ENCODE data around the gene NFATC2.
"Not testable (repeated sequence)": the region's sequence is repeated elsewhere in the genome, so short reads cannot be mapped to it uniquely, and the experiment has no call there.

NFATC2 gene

DNA sequence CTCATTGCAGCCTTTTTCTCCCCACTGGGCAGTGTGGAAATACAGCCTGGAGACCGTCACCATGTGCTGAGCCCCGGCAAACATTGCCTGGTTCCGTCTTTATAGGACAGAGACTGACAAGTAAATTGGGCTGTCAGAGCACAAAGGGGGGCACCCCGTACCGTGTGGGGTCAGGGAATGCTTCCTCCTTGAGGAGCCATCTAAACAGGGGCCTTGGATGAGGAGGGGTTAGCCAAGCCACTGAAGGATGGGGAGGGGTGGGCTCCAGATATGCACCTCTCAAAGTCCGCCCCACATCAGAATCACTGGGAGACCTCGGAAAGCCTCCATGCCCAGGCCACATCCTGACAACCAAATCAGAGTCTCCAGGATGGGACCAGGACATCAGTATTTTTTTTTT lies 73.9 kb downstream of the NFATC2 start:
- CTCF ChIA-PET: no interaction called here
- no peak for DNase-seq (ENCODE audit: extremely low spot score)
- no peak for TF ChIP-seq BHLHE40 (IDR thresholded peaks at IDR 0.05; ENCODE audit: borderline replicate concordance)
- TF ChIP-seq HDGF (IDR thresholded peaks at IDR 0.05; ENCODE audit: borderline replicate concordance): no peak
- POLR2A ChIA-PET: no interaction called here

DNA sequence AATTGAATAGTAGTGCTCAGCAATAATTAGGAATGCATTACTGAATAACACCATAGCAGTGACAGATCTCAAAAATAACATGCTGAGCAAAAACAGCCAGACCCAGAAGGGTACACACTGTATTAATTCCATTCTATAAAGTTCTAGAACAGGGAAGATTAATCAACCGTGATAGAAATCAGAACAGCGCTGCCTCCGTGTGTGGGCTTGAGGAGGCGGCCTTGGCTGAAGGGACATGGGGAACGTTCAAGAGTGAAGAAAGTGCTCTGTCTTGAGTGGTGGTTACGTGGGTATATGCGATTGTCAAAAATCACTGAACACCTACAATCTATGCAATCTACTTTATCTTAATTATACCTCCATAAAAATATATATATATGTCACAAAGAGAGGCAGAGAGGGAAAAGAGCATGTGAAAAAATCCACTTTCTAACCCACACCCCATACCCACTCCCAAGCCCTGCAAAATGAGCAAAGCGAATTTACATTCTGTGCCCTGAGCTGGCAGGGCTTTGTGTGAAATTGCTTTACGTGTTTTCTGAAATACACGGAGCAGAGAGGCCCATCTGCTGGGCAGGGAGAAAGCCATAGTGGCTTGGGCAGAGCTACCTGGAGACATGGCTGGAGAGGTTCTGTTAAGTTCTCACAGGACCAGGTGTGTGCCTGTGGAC lies 74.4 kb downstream of the NFATC2 start:
- ChIA-PET POLR2A (no interaction called here), CTCF (no interaction called here)
- DNase-seq (ENCODE audit: extremely low spot score): no peak
- no peak for TF ChIP-seq ELF4 (IDR thresholded peaks at IDR 0.05)
- no peak for TF ChIP-seq LEF1 (IDR thresholded peaks at IDR 0.05; ENCODE audit: borderline replicate concordance)
- no peak for TF ChIP-seq L3MBTL2 (conservative IDR thresholded peaks at IDR 0.05)
- no peak for TF ChIP-seq HDGF (IDR thresholded peaks at IDR 0.05; ENCODE audit: borderline replicate concordance)
- TF ChIP-seq ARNT (IDR thresholded peaks at IDR 0.05): no peak
- no peak for TF ChIP-seq PKNOX1 (IDR thresholded peaks at IDR 0.05)

DNA sequence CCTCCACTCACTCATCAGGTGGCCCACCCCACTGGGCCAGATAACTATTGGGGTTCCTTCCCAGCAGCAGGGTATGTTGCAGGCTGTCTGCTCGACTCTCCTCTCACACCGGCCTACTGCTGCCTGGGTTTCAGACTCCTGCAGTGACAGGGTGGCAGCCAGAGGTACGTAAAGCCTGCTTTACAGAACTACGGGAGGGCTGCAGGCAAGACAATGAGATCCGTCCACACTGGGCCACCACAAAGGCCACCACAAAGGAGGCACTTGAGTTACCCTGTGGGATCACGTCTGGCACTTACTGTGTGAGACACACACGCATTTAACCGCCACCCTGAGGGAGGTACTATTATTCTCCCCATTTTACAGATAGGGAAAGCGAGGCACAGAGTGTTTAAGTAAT lies 78.5 kb downstream of the NFATC2 start:
- ChIA-PET CTCF (no interaction called here), POLR2A (no interaction called here)
- TF ChIP-seq FOXA1 (IDR thresholded peaks at IDR 0.05) (no peak), FOXM1 (IDR thresholded peaks at IDR 0.05; ENCODE audit: borderline replicate concordance) (no peak)
- no peak for DNase-seq (ENCODE audit: extremely low spot score)

- ChIA-PET POLR2A (no interaction called here), CTCF (interaction anchor here (0.6 kb wide), 1 partner anchor 174 kb away, joined by 4 read pairs; no protein-coding TSS in a partner anchor)
- DNase-seq (ENCODE audit: extremely low spot score): no peak
- TF ChIP-seq FOXK2 (IDR thresholded peaks at IDR 0.05) (no peak), L3MBTL2 (conservative IDR thresholded peaks at IDR 0.05) (no peak), CTBP1 (IDR thresholded peaks at IDR 0.05; ENCODE audit: borderline replicate concordance) (no peak), ARNT (IDR thresholded peaks at IDR 0.05) (no peak), ELF4 (IDR thresholded peaks at IDR 0.05) (no peak), NFRKB (IDR thresholded peaks at IDR 0.05) (no peak), HDGF (IDR thresholded peaks at IDR 0.05; ENCODE audit: borderline replicate concordance) (no peak), FOXA1 (IDR thresholded peaks at IDR 0.05) (no peak), SP1 (IDR thresholded peaks at IDR 0.05) (no peak), FOXM1 (IDR thresholded peaks at IDR 0.05; ENCODE audit: borderline replicate concordance) (no peak)
Measured at GRCh38 chr20:51463560-51463959, 79.0 kb downstream of the NFATC2 start.

DNA sequence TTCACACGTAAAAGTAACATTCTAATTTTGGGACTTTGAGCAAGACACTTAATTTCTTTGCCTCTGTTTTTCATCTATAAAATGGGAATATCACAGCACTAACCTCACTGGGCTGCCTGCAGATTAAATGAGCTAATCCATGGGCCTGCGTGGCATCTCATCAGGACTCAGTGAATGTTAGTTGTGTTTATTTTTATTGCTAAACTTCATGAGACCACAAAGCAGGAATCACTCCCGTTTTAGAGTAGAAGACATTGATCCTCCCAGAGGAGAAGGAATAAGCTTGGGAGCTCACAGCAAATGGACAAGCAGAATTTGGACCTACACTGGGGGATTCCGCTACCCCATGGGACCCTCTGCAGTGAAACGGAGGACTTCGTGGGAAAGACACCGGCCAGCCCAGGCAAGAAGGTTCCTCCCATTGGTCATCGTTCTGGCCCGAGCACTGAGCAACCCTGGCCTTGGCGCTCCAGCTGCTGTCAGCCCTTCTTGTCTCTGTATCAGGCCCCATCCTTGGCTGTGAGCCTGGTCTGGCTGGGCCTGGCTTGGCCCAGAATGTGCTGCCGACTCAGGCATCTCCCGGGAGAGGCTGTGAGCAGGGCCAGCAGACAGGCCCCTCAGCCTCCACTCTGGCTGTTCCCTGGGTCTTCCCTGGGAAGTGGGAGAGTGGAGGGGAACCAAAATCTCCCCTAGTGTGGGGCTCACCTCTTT lies 79.8 kb downstream of the NFATC2 start:
- ChIA-PET POLR2A (no interaction called here), CTCF (interaction anchor here (0.6 kb wide), 1 partner anchor 175 kb away, joined by 4 read pairs; no protein-coding TSS in a partner anchor)
- TF ChIP-seq FOXM1 (IDR thresholded peaks at IDR 0.05; ENCODE audit: borderline replicate concordance) (no peak), NFRKB (IDR thresholded peaks at IDR 0.05) (no peak)
- DNase-seq (ENCODE audit: extremely low spot score): no peak

GRCh38 chr20:51461846-51462245 lies 80.7 kb downstream of the NFATC2 start:
- DNase-seq (ENCODE audit: extremely low spot score); POLR2A ChIA-PET; CTCF ChIA-PET: not testable (repeated sequence)

GRCh38 chr20:51461306-51461705 lies 81.2 kb downstream of the NFATC2 start:
- ChIA-PET CTCF (no interaction called here), POLR2A (no interaction called here)
- no peak for DNase-seq (ENCODE audit: extremely low spot score)
- TF ChIP-seq SUZ12 (IDR thresholded peaks at IDR 0.05) (no peak), FOXK2 (IDR thresholded peaks at IDR 0.05) (no peak), FOXM1 (IDR thresholded peaks at IDR 0.05; ENCODE audit: borderline replicate concordance) (no peak), FOXA1 (IDR thresholded peaks at IDR 0.05) (no peak), BHLHE40 (IDR thresholded peaks at IDR 0.05; ENCODE audit: borderline replicate concordance) (no peak), ZNF384 (IDR thresholded peaks at IDR 0.05) (no peak), HDGF (IDR thresholded peaks at IDR 0.05; ENCODE audit: borderline replicate concordance) (no peak), TARDBP (IDR thresholded peaks at IDR 0.05) (no peak), ARNT (IDR thresholded peaks at IDR 0.05) (no peak), CTBP1 (IDR thresholded peaks at IDR 0.05; ENCODE audit: borderline replicate concordance) (no peak)

- DNase-seq (ENCODE audit: extremely low spot score): no peak
- POLR2A ChIA-PET: no interaction called here
- CTCF ChIA-PET: no interaction called here
- TF ChIP-seq SP1 (IDR thresholded peaks at IDR 0.05) (no peak), PKNOX1 (IDR thresholded peaks at IDR 0.05) (no peak), ZNF384 (IDR thresholded peaks at IDR 0.05) (no peak), L3MBTL2 (conservative IDR thresholded peaks at IDR 0.05) (no peak), ELF4 (IDR thresholded peaks at IDR 0.05) (no peak), FOXM1 (IDR thresholded peaks at IDR 0.05; ENCODE audit: borderline replicate concordance) (no peak), NFRKB (IDR thresholded peaks at IDR 0.05) (no peak), SUZ12 (IDR thresholded peaks at IDR 0.05) (no peak), FOXK2 (IDR thresholded peaks at IDR 0.05) (no peak), CTBP1 (IDR thresholded peaks at IDR 0.05; ENCODE audit: borderline replicate concordance) (no peak), LEF1 (IDR thresholded peaks at IDR 0.05; ENCODE audit: borderline replicate concordance) (no peak), ARNT (IDR thresholded peaks at IDR 0.05) (no peak), BHLHE40 (IDR thresholded peaks at IDR 0.05; ENCODE audit: borderline replicate concordance) (no peak), FOXA1 (IDR thresholded peaks at IDR 0.05) (no peak), HDGF (IDR thresholded peaks at IDR 0.05; ENCODE audit: borderline replicate concordance) (no peak)
Measured at GRCh38 chr20:51460569-51461265, 81.8 kb downstream of the NFATC2 start.
